OCI-LY3 (cell line): Measurements from ENCODE around the gene VPS8.

Source experiments
- H2AFZ ChIP-seq: fragments of 200-600, 300-600 bp; shearing (Covaris generic); 2 replicates; pipeline ENCODE4 v1.6.0; 2014; ENCODE audit warnings: antibody characterized with exemption, low read depth, low read length
- H3K27ac ChIP-seq: fragments of 200-600, 300-600 bp; sonication (generic); 2 replicates; pipeline ENCODE4 v1.5.1; 2014; ENCODE audit warnings: mild to moderate bottlenecking, low read length, moderate library complexity, mixed read lengths
- H3K27me3 ChIP-seq: fragments of 200-600, 300-600 bp; sonication (generic); 2 replicates; pipeline ENCODE4 v1.6.1; 2014; ENCODE audit warnings: low read depth, low read length, mixed read lengths
- H3K36me3 ChIP-seq: fragments of 200-600, 300-600 bp; sonication (generic); replicated peaks from 2 replicates; pipeline ENCODE3; 2014; ENCODE audit warnings: low read depth, low read length, mixed read lengths
- H3K4me1 ChIP-seq: fragments of 300-600, 200-600 bp; sonication (generic); 2 replicates; pipeline ENCODE4 v1.6.1; 2014; ENCODE audit warnings: low read length, mixed read lengths
- H3K4me2 ChIP-seq: fragments of 200-600, 300-600 bp; sonication (generic); 2 replicates; pipeline ENCODE4 v1.6.1; 2014; ENCODE audit warnings: low read length, mixed read lengths
- H3K4me3 ChIP-seq: fragments of 300-600, 200-600 bp; sonication (generic); 2 replicates; pipeline ENCODE4 v1.5.1; 2014; ENCODE audit warnings: antibody characterized with exemption, mild to moderate bottlenecking, low read length, moderate library complexity
- H3K79me2 ChIP-seq: fragments of 300-600, 200-600 bp; shearing (Covaris generic); 2 replicates; pipeline ENCODE4 v1.6.1; 2014; ENCODE audit warnings: mild to moderate bottlenecking, low read length, mixed read lengths
- H3K9ac ChIP-seq: fragments of 300-600, 200-600 bp; shearing (Covaris generic); 2 replicates; pipeline ENCODE4 v1.6.0; 2014; ENCODE audit warnings: mild to moderate bottlenecking, low read length, moderate library complexity
- H3K9me3 ChIP-seq: fragments of 200-600, 300-600 bp; shearing (Covaris generic); 2 replicates; pipeline ENCODE4 v1.6.1; 2014; ENCODE audit warnings: low read length, mixed read lengths; ENCODE audit not compliant: insufficient read depth
- H4K20me1 ChIP-seq: fragments of 200-600, 300-600 bp; sonication (generic); 2 replicates; pipeline ENCODE4 v1.6.1; 2016; ENCODE audit warnings: low read length, mixed read lengths; ENCODE audit not compliant: insufficient read depth
- CTCF ChIP-seq: fragments of 200-600, 300-600 bp; sonication (generic); IDR thresholded peaks from 2 replicates; pipeline ENCODE4 v1.5.1; 2014; ENCODE audit warnings: antibody characterized with exemption, low read length, low read depth
- EZH2phosphoT487 ChIP-seq: fragments of 200-600 bp; shearing (Covaris generic); IDR thresholded peaks from 2 replicates; pipeline ENCODE4 v1.6.1; 2018; ENCODE audit warnings: antibody characterized with exemption, mixed run types, low read depth

VPS8 gene

GRCh38 chr3:184911570-184911969 lies 99.6 kb downstream of the VPS8 start:
- H3K36me3 ChIP-seq, result peaks cover 5% of the 10 kb centered on the region

GRCh38 chr3:184912163-184912562 lies 100.2 kb downstream of the VPS8 start:
- no peaks in the 10 kb centered on the region for H3K4me1 ChIP-seq
- no peak overlapping the region for H2AFZ ChIP-seq
- no peaks in the 10 kb centered on the region for H3K27me3 ChIP-seq
- H3K27ac ChIP-seq, result no peak overlapping the region
- TF ChIP-seq EZH2phosphoT487 (no peak), CTCF (no peak)
- H3K4me2 ChIP-seq, result no peak overlapping the region
- no peaks in the 10 kb centered on the region for H4K20me1 ChIP-seq
- no peak overlapping the region for H3K4me3 ChIP-seq
- H3K79me2 ChIP-seq, result no peaks in the 10 kb centered on the region
- no peak overlapping the region for H3K9ac ChIP-seq
- peaks cover 5% of the 10 kb centered on the region for H3K36me3 ChIP-seq
- H3K9me3 ChIP-seq, result no peaks in the 10 kb centered on the region

More at GRCh38 chr3:184911570-184911969, 99.6 kb downstream of the VPS8 start:
- no peak overlapping the region for H2AFZ ChIP-seq
- H3K4me3 ChIP-seq, result no peak overlapping the region
- no peaks in the 10 kb centered on the region for H3K27me3 ChIP-seq
- H4K20me1 ChIP-seq, result no peaks in the 10 kb centered on the region
- H3K4me1 ChIP-seq, result no peaks in the 10 kb centered on the region
- H3K9me3 ChIP-seq, result no peaks in the 10 kb centered on the region
- H3K9ac ChIP-seq, result no peak overlapping the region
- H3K27ac ChIP-seq, result no peak overlapping the region
- H3K79me2 ChIP-seq, result no peaks in the 10 kb centered on the region
- H3K4me2 ChIP-seq, result no peak overlapping the region
- TF ChIP-seq CTCF, result no peak
- no peak for TF ChIP-seq EZH2phosphoT487

- Histone ChIP-seq H3K9ac (no peak overlapping the region), H3K4me2 (no peak overlapping the region), H3K27me3 (no peaks in the 10 kb centered on the region), H3K79me2 (no peaks in the 10 kb centered on the region), H3K27ac (no peak overlapping the region), H2AFZ (no peak overlapping the region), H3K4me1 (no peaks in the 10 kb centered on the region), H3K36me3 (peaks cover 5% of the 10 kb centered on the region), H3K4me3 (no peak overlapping the region), H4K20me1 (no peaks in the 10 kb centered on the region), H3K9me3 (no peaks in the 10 kb centered on the region)
- no peak for TF ChIP-seq EZH2phosphoT487
- no peak for TF ChIP-seq CTCF
Observed at GRCh38 chr3:184914628-184915027, 102.7 kb downstream of the VPS8 start.

- H3K36me3 ChIP-seq, result peaks cover 5% of the 10 kb centered on the region
- H2AFZ ChIP-seq, result no peak overlapping the region
Observed at GRCh38 chr3:184918750-184919149, 106.8 kb downstream of the VPS8 start.

More at GRCh38 chr3:184918750-184919149, 106.8 kb downstream of the VPS8 start:
- no peak overlapping the region for H3K9ac ChIP-seq
- H3K79me2 ChIP-seq, result no peaks in the 10 kb centered on the region
- no peaks in the 10 kb centered on the region for H3K9me3 ChIP-seq
- H3K4me2 ChIP-seq, result no peak overlapping the region
- no peaks in the 10 kb centered on the region for H4K20me1 ChIP-seq
- H3K27me3 ChIP-seq, result no peaks in the 10 kb centered on the region
- no peak overlapping the region for H3K4me3 ChIP-seq
- no peak overlapping the region for H3K27ac ChIP-seq
- TF ChIP-seq EZH2phosphoT487 (no peak), CTCF (no peak)
- no peaks in the 10 kb centered on the region for H3K4me1 ChIP-seq
